ENCODE results near the gene ACSM2B.
"Not testable (repeated sequence)": the region's sequence is repeated elsewhere in the genome, so short reads cannot be mapped to it uniquely, and the experiment has no call there.

ACSM2B gene

DNA sequence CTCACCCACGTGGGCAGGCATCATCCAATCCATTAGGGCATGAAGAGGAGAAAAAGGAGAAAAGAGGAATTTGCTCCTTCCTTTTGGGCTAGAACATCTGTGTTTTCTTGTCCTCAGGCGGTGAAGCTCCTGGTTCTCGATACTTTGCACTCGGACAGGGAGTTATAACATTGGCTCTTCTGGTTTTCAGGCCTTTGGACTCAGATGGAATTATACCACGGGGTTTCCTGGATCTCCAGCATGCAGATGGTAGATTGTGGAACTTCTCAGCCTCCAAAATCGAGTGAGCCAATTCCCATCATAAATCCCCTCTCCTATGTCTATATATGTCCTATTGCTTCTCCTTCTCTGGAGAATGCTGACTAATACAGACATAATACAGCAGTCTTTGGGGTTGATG lies 9.9 kb upstream of the ACSM2B start:
- H3K9me3 ChIP-seq (ENCODE audit: low read length); H3K4me1 ChIP-seq (ENCODE audit: insufficient read depth, low read length, severe bottlenecking); H3F3A ChIP-seq (ENCODE audit: insufficient read depth, low read length); H4K20me1 ChIP-seq (ENCODE audit: insufficient read depth, low read length); H3K36me3 ChIP-seq (ENCODE audit: insufficient read depth, low read length); H3K27me3 ChIP-seq (ENCODE audit: insufficient read depth, low read length); H3K79me2 ChIP-seq (ENCODE audit: insufficient read depth, low read length); H3K4me2 ChIP-seq (ENCODE audit: low read length); H3K27ac ChIP-seq (ENCODE audit: low read depth, low read length, poor library complexity, severe bottlenecking); H3K9ac ChIP-seq (ENCODE audit: low read length); H2AFZ ChIP-seq (ENCODE audit: low read length); H3K4me3 ChIP-seq (ENCODE audit: low read depth, low read length, poor library complexity, severe bottlenecking); H3K9me2 ChIP-seq (ENCODE audit: low read depth, low read length): not testable (repeated sequence)

DNA sequence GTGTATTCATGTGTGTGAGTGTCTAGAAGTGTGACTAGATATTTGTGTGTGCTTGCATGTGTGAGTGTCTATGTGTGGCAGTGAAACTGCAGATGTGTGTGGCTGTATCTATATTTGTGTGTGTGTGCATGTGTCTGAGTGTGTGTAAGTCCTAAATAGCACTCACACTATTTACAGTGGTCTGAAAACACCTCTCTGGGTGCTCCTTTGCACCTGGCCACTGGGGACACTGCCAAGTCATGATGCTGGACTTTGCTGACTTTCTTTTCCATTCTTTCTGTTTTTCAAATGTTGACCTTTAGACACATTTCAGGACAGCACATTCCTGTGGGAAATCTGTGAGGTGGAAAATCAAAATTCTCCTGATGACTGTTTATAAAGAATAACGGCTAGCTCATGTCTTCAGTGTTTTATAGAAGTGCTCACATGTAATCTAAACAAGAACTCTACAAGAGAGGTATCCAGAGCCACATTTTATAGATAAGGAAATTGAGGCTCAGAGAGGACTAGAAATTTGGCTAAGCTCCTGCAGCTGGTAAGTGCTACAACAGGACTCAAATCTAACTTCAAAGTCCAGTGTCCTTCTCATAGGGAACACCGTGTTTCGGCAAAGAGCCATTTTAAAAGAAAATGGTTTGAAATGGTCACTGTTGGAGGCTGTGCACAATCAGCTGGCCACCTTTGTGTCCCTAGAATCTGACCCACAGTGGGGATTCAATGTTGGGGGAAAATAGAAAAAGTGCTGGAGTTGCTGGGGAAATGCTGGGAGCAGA lies 4.5 kb upstream of the ACSM2B start:
- H3K9me2 ChIP-seq (ENCODE audit: low read depth, low read length); H3K4me3 ChIP-seq (ENCODE audit: low read depth, low read length, poor library complexity, severe bottlenecking); H3F3A ChIP-seq (ENCODE audit: insufficient read depth, low read length); H3K9me3 ChIP-seq (ENCODE audit: low read length); H3K27me3 ChIP-seq (ENCODE audit: insufficient read depth, low read length); H3K4me2 ChIP-seq (ENCODE audit: low read length); H3K9ac ChIP-seq (ENCODE audit: low read length); H4K20me1 ChIP-seq (ENCODE audit: insufficient read depth, low read length); H3K36me3 ChIP-seq (ENCODE audit: insufficient read depth, low read length); H3K4me1 ChIP-seq (ENCODE audit: insufficient read depth, low read length, severe bottlenecking); H3K79me2 ChIP-seq (ENCODE audit: insufficient read depth, low read length); H3K27ac ChIP-seq (ENCODE audit: low read depth, low read length, poor library complexity, severe bottlenecking); H2AFZ ChIP-seq (ENCODE audit: low read length): not testable (repeated sequence)

DNA sequence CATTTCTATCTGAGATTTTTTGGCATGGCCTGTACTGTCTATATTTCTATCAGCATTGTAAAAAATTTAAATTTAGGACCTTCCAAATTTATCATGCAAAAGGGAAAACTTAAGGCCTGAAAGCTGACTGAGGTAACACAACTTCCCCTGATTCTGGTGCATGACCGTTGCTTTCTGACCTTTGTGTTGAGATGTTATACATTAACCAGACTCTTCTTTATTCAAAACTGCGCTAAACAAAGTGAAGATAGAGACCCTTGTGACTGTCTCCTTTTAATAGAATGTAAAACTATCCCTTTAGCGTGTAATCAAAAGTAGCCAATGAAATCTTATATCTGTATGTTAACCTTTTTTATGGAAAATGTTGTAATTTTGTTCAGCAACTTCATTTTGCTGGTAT lies 1.9 kb upstream of the ACSM2B start:
- H3K9me3 ChIP-seq (ENCODE audit: low read length); H3K4me1 ChIP-seq (ENCODE audit: insufficient read depth, low read length, severe bottlenecking); H3K9ac ChIP-seq (ENCODE audit: low read length); H3K9me2 ChIP-seq (ENCODE audit: low read depth, low read length); H3F3A ChIP-seq (ENCODE audit: insufficient read depth, low read length); H3K4me2 ChIP-seq (ENCODE audit: low read length); H3K79me2 ChIP-seq (ENCODE audit: insufficient read depth, low read length); H2AFZ ChIP-seq (ENCODE audit: low read length); H3K36me3 ChIP-seq (ENCODE audit: insufficient read depth, low read length); H3K27ac ChIP-seq (ENCODE audit: low read depth, low read length, poor library complexity, severe bottlenecking); H4K20me1 ChIP-seq (ENCODE audit: insufficient read depth, low read length); H3K4me3 ChIP-seq (ENCODE audit: low read depth, low read length, poor library complexity, severe bottlenecking); H3K27me3 ChIP-seq (ENCODE audit: insufficient read depth, low read length): not testable (repeated sequence)

DNA sequence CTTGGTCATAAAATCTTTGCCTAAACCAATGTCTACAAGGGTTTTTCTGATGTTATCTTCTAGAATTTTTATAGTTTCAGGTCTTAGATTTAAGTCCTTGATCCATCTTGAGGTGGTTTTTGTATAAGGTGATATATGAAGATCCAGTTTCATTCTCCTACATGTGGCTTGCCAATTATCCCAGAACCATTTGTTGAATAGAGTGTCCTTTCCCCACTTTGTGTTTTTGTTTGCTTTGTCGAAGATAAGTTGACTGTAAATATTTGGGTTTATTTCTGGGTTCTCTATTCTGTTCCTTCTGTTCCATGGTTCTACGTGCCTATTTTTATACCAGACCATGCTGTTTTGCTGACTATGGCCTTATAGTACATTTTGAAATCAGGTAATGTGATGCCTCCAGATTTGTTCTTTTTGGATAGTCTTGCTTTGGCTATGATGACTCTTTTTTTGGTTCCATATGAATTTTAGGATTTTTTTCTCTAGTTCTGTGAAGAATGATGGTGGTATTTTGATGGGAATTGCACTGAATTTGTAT lies 7.0 kb downstream of the ACSM2B start:
- H2AFZ ChIP-seq (ENCODE audit: low read length); H3K9me3 ChIP-seq (ENCODE audit: low read length); H3K36me3 ChIP-seq (ENCODE audit: insufficient read depth, low read length); H3K4me1 ChIP-seq (ENCODE audit: insufficient read depth, low read length, severe bottlenecking); H3K79me2 ChIP-seq (ENCODE audit: insufficient read depth, low read length); H3K4me2 ChIP-seq (ENCODE audit: low read length); H3K9ac ChIP-seq (ENCODE audit: low read length); H3K9me2 ChIP-seq (ENCODE audit: low read depth, low read length); H3K4me3 ChIP-seq (ENCODE audit: low read depth, low read length, poor library complexity, severe bottlenecking); H3F3A ChIP-seq (ENCODE audit: insufficient read depth, low read length); H4K20me1 ChIP-seq (ENCODE audit: insufficient read depth, low read length); H3K27ac ChIP-seq (ENCODE audit: low read depth, low read length, poor library complexity, severe bottlenecking); H3K27me3 ChIP-seq (ENCODE audit: insufficient read depth, low read length): not testable (repeated sequence)

DNA sequence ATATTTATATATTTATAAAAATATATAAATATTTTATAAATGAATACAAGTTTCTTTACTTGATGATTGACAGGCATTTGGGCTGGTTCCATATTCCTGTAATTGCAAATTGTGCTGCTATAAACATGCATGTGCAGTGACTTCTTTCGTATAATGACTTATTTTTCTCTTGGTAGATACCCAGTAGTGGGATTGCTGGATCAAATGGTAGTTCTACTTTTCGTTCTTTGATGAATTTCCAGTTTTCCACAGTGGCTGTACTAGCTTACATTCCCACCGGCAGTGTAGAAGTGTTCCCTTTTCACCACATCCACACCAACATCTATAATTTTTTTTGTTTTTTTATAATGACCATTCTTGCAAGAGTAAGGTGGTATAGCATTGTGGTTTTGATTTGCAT lies 7.8 kb downstream of the ACSM2B start:
- no peaks in the 10 kb centered on the region for H4K20me1 ChIP-seq (ENCODE audit: insufficient read depth, low read length)
- H3K27me3 ChIP-seq (ENCODE audit: insufficient read depth, low read length) = no peaks in the 10 kb centered on the region
- H3K9me3 ChIP-seq (ENCODE audit: low read length) = no peaks in the 10 kb centered on the region
- no peaks in the 10 kb centered on the region for H3K36me3 ChIP-seq (ENCODE audit: insufficient read depth, low read length)
- no peak overlapping the region for H3K9ac ChIP-seq (ENCODE audit: low read length)
- no peaks in the 10 kb centered on the region for H3K9me2 ChIP-seq (ENCODE audit: low read depth, low read length)
- no peak overlapping the region for H3K27ac ChIP-seq (ENCODE audit: low read depth, low read length, poor library complexity, severe bottlenecking)
- no peaks in the 10 kb centered on the region for H3K79me2 ChIP-seq (ENCODE audit: insufficient read depth, low read length)
- no peak overlapping the region for H2AFZ ChIP-seq (ENCODE audit: low read length)
- H3F3A ChIP-seq (ENCODE audit: insufficient read depth, low read length) = no peaks in the 10 kb centered on the region
- H3K4me3 ChIP-seq (ENCODE audit: low read depth, low read length, poor library complexity, severe bottlenecking) = no peak overlapping the region
- no peak for TF ChIP-seq EZH2 (IDR thresholded peaks at IDR 0.05; ENCODE audit: borderline replicate concordance, low read length)
- no peak overlapping the region for H3K4me2 ChIP-seq (ENCODE audit: low read length)
- no peaks in the 10 kb centered on the region for H3K4me1 ChIP-seq (ENCODE audit: insufficient read depth, low read length, severe bottlenecking)

Data from OCI-LY1 (cell line).